Activated T-helper 17 cell treated with anti-CD3 and anti-CD28 coated beads, Interleukin-2, amount 50 U/mL, for 72 hours (primary cell): ENCODE measurements around the gene CSTF2. TPM values are rescaled to one million over a fixed set of nuclear protein-coding genes. Genes with fewer than 3 reads are reported as not detected.

Source experiments
- total RNA-seq, 2 donors: library from RNA; stranded (reverse); gene quantifications; one replicate each; pipeline ENCODE4 v1.2.3, GENCODE V29; 2022

The CSTF2 gene
- total RNA-seq, 2 donors from 2014 or later, result 28.8 to 51.2 TPM

Other genes starting within 250 kb of the CSTF2 start
- not detected for gene TNMD, start 235.5 kb upstream of the CSTF2 start, total RNA-seq
- not detected for gene TSPAN6, start 183.6 kb upstream of the CSTF2 start, total RNA-seq
- not detected for gene SRPX2, start 176.2 kb upstream of the CSTF2 start, total RNA-seq
- not detected for gene SYTL4, start 88.3 kb upstream of the CSTF2 start, total RNA-seq
- not detected for gene NOX1, start 54.0 kb downstream of the CSTF2 start, total RNA-seq
- under 1 TPM; 0.13 to 0.34 TPM for gene XKRX, start 108.5 kb downstream of the CSTF2 start, total RNA-seq
- gene ARL13A, start 149.3 kb downstream of the CSTF2 start, total RNA-seq, result not detected
- gene TRMT2B, start 231.7 kb downstream of the CSTF2 start, total RNA-seq, result 10 to 100 TPM; 25.7 to 29.2 TPM